ENCODE results near the gene PKDCC. TPM values are rescaled to one million over a fixed set of nuclear protein-coding genes. Genes with fewer than 3 reads are reported as not detected.

Gene PKDCC
- total and polyA plus RNA-seq, 10 of the 15 experiments (the other 5 are each of a cell fraction or from before 2014, with no cell fraction given): 0.13 to 10.2 (median 2.3) TPM

- TF ChIP-seq TARDBP (IDR thresholded peaks at IDR 0.05; ENCODE audit: borderline replicate concordance): 0 out of 2 replicates have a peak, but pooled peaks have one; percentile 20
- 0 out of 2 replicates have a peak, but pooled peaks have one; percentile 28 for TF ChIP-seq SMC3 (IDR thresholded peaks at IDR 0.05; ENCODE audit: borderline replicate concordance, low read length)
- TF ChIP-seq NFXL1 (IDR thresholded peaks at IDR 0.05; ENCODE audit: borderline replicate concordance): no peak
Observed at GRCh38 chr2:42102024-42102590, 54.3 kb downstream of the PKDCC start (continued).

- H3K27ac ChIP-seq (ENCODE audit: control insufficient read depth, insufficient read depth): peak overlapping the region; percentile 94
- peaks cover 2% of the 10 kb centered on the region; the same call in 1 of the 2 replicates for H3K79me2 ChIP-seq (ENCODE audit: control insufficient read depth, insufficient read depth, low read length)
- BruUV-seq (replicated peaks): TSS peak; percentile 54
- peak overlapping the region; percentile 67 for H3K4me2 ChIP-seq (ENCODE audit: control insufficient read depth, insufficient read depth)
- in situ Hi-C loops (cut with MboI): loop anchor here (5.0 kb wide), 1 partner anchor 69 kb away; no protein-coding TSS in a partner anchor
- H3K9me3 ChIP-seq (replicated peaks; ENCODE audit: control insufficient read depth, insufficient read depth, low read length): no peaks in the 10 kb centered on the region; the same call in 2 of the 3 replicates
- CTCF ChIA-PET: interaction anchor here (0.7 to 1.7 kb wide), 7 partner anchors 8 to 94 kb away, joined by 3 to 7 read pairs (median 3); no protein-coding TSS in a partner anchor
- peaks cover 79% of the 10 kb centered on the region for H3K4me1 ChIP-seq (ENCODE audit: control insufficient read depth, insufficient read depth, low read length)
- H3K4me3 ChIP-seq: peak overlapping the region; percentile 36
- RAD21 ChIA-PET (ENCODE audit: unreplicated experiment): interaction anchor here (0.7 to 6.5 kb wide), 6 partner anchors 25 to 92 kb away, joined by 4 to 39 read pairs (median 4); no protein-coding TSS in a partner anchor
- no peaks in the 10 kb centered on the region for H3K27me3 ChIP-seq (replicated peaks in 1 of 2; ENCODE audit: control insufficient read depth in 2 of 2, insufficient read depth in 2 of 2, low read length in 1 of 2)
- FAIRE-seq (no peak), ATAC-seq (peak; percentile 18), DNase-seq (ENCODE audit: low read depth, low spot score) (no peak)
- 24% methylated on average over 24 of the region's 25 CpGs for WGBS (ENCODE audit: insufficient coverage, insufficient replicate concordance, low lambda C conversion rate, missing lambda C conversion rate)
- SMC1A ChIA-PET (ENCODE audit: uncharacterized antibody, unreplicated experiment): interaction anchor here (0.7 to 7.2 kb wide), 6 partner anchors 15 to 257 kb away, joined by 3 to 87 read pairs (median 40); no protein-coding TSS in a partner anchor
- POLR2A ChIA-PET: interaction anchor here (0.7 to 1.4 kb wide), 5 partner anchors 14 to 970 kb away, joined by 3 to 7 read pairs (median 3); no protein-coding TSS in a partner anchor
- intact Hi-C loops (cut with micrococcal nuclease; ENCODE audit: unreplicated experiment): loop anchor here (1.0 to 2.0 kb wide), 3 partner anchors 16 to 67 kb away; no protein-coding TSS in a partner anchor
- peak overlapping the region; percentile 83 for H3K9ac ChIP-seq (ENCODE audit: control insufficient read depth, insufficient read depth, low read length)
- no peaks in the 10 kb centered on the region for H4K20me1 ChIP-seq (ENCODE audit: control insufficient read depth, insufficient read depth)
- no peaks in the 10 kb centered on the region for H3K36me3 ChIP-seq (ENCODE audit: control insufficient read depth in 2 of 2, insufficient read depth in 2 of 2, low read length in 1 of 2)
- H2AFZ ChIP-seq (ENCODE audit: control insufficient read depth, low read depth, low read length): peak overlapping the region; percentile 59
- TF ChIP-seq ZBTB33 (IDR thresholded peaks at IDR 0.05): no peak
- TF ChIP-seq ATF7 (IDR thresholded peaks at IDR 0.05; ENCODE audit: low read depth): no peak
- TF ChIP-seq USF1 (IDR thresholded peaks at IDR 0.05; ENCODE audit: borderline replicate concordance, extremely low read length, insufficient read depth, low read depth, low read length): no peak
- peak; percentile 83 for TF ChIP-seq MLLT1 (IDR thresholded peaks at IDR 0.05)
- no peak for TF ChIP-seq ZNF207 (IDR thresholded peaks at IDR 0.05; ENCODE audit: borderline replicate concordance)
- TF ChIP-seq CBFB (IDR thresholded peaks at IDR 0.05; ENCODE audit: low read depth): 0 out of 2 replicates have a peak, but pooled peaks have one; percentile 21
- no peak for TF ChIP-seq CHD4 (IDR thresholded peaks at IDR 0.05)
Observed at GRCh38 chr2:42102591-42103450, 55.0 kb downstream of the PKDCC start.
